Measurements from ENCODE around the gene ADAMTS15. TPM values are rescaled to one million over a fixed set of nuclear protein-coding genes. Genes with fewer than 3 reads are reported as not detected.

ADAMTS15 gene
- total RNA-seq, 4 donors from 2014 or later = 6.6 to 11.4 (median 10.3) TPM

DNA sequence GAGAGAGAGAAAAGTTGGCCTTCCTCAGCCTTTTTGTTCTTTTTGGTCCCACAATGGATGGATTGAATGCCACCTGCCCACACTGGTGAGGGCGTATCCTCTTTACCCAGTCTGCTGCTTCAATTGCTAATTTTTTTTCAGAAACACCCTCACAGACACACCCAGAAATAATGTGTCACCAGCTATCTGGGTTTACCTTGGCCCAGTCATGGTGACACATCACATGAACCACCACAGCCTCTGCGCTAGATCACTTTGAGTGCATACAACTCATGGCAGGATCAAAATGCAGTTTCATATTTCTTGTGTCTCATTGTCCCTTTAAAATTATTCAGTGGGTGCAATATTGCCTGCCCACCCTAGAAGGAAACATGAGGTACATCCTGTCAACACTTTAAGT, 63.3 kb downstream of the ADAMTS15 start:
- H3K9me3 ChIP-seq = no peaks in the 10 kb centered on the region
- H3K4me1 ChIP-seq = peaks cover 22 to 39% (median 31%) of the 10 kb centered on the region in 4 donors
- DNase-seq (ENCODE audit: extremely low spot score) = no peak
- H3K4me3 ChIP-seq = no peak overlapping the region
- TF ChIP-seq CTCF (IDR thresholded peaks at IDR 0.05) (no peak), POLR2A (IDR thresholded peaks at IDR 0.05; ENCODE audit: low read depth) (no peak), POLR2AphosphoS5 (IDR thresholded peaks at IDR 0.05) (no peak), EP300 (IDR thresholded peaks at IDR 0.05) (no peak)
- intact Hi-C loops (cut with DNase I) = no loop called here
- H3K27me3 ChIP-seq = no peaks in the 10 kb centered on the region
- WGBS = 85% methylated on average over 2 of the region's 2 CpGs
- no peak overlapping the region for H3K27ac ChIP-seq (replicated peaks in 1 of 4)
- H3K36me3 ChIP-seq = no peaks in the 10 kb centered on the region

GRCh38 chr11:130512662-130513061, 64.2 kb downstream of the ADAMTS15 start:
- intact Hi-C loops (cut with DNase I) = no loop called here
- no peak for DNase-seq (ENCODE audit: extremely low spot score)
- Histone ChIP-seq H3K4me1 (peaks cover 22 to 39% (median 31%) of the 10 kb centered on the region in 4 donors), H3K27me3 (no peaks in the 10 kb centered on the region), H3K9me3 (no peaks in the 10 kb centered on the region), H3K4me3 (no peak overlapping the region), H3K36me3 (no peaks in the 10 kb centered on the region), H3K27ac (replicated peaks in 1 of 4) (no peak overlapping the region)
- WGBS = 100% methylated on average over 1 of the region's 4 CpGs
- TF ChIP-seq EP300 (IDR thresholded peaks at IDR 0.05) = no peak
- no peak for TF ChIP-seq POLR2AphosphoS5 (IDR thresholded peaks at IDR 0.05)
- no peak for TF ChIP-seq CTCF (IDR thresholded peaks at IDR 0.05)
- no peak for TF ChIP-seq POLR2A (IDR thresholded peaks at IDR 0.05; ENCODE audit: low read depth)

DNA sequence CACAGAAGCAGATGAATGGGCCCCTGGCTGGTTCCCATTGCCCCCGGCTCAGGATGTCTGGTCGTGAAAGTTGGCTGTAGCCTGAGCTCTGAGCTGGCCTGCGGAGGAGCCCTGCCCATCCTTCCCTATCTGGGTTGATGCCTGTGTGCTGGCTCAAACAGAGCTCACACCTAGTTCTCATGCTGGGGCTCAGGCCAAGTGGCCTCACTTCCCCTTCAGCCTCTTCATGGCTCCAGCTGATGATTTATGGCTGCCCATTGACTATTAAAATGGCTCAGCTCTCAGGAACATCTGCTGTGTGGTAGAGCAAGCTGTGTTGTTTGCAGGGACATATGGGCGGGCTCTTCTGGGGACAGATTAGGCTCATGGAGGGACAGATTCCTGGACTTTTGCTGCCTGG, 64.7 kb downstream of the ADAMTS15 start:
- Histone ChIP-seq H3K27ac (replicated peaks in 1 of 4) (no peak overlapping the region), H3K9me3 (no peaks in the 10 kb centered on the region), H3K27me3 (no peaks in the 10 kb centered on the region), H3K36me3 (no peaks in the 10 kb centered on the region), H3K4me1 (peaks cover 22 to 39% (median 31%) of the 10 kb centered on the region in 4 donors), H3K4me3 (no peak overlapping the region)
- peak; percentile 90 for DNase-seq (ENCODE audit: extremely low spot score)
- WGBS = 13% methylated on average over 4 of the region's 4 CpGs
- intact Hi-C loops (cut with DNase I) = no loop called here
- no peak for TF ChIP-seq POLR2A (IDR thresholded peaks at IDR 0.05; ENCODE audit: low read depth)
- no peak for TF ChIP-seq CTCF (IDR thresholded peaks at IDR 0.05)
- TF ChIP-seq EP300 (IDR thresholded peaks at IDR 0.05) = no peak
- no peak for TF ChIP-seq POLR2AphosphoS5 (IDR thresholded peaks at IDR 0.05)

GRCh38 chr11:130514316-130514715, 65.9 kb downstream of the ADAMTS15 start:
- no peak for DNase-seq (ENCODE audit: extremely low spot score)
- H3K27me3 ChIP-seq = no peaks in the 10 kb centered on the region
- H3K36me3 ChIP-seq = no peaks in the 10 kb centered on the region
- no peak overlapping the region for H3K4me3 ChIP-seq
- TF ChIP-seq EP300 (IDR thresholded peaks at IDR 0.05) (no peak), POLR2AphosphoS5 (IDR thresholded peaks at IDR 0.05) (no peak), CTCF (IDR thresholded peaks at IDR 0.05) (no peak), POLR2A (IDR thresholded peaks at IDR 0.05; ENCODE audit: low read depth) (no peak)
- no peaks in the 10 kb centered on the region for H3K9me3 ChIP-seq
- peaks cover 22 to 39% (median 31%) of the 10 kb centered on the region in 4 donors for H3K4me1 ChIP-seq
- intact Hi-C loops (cut with DNase I) = no loop called here
- H3K27ac ChIP-seq (replicated peaks in 1 of 4) = no peak overlapping the region

DNA sequence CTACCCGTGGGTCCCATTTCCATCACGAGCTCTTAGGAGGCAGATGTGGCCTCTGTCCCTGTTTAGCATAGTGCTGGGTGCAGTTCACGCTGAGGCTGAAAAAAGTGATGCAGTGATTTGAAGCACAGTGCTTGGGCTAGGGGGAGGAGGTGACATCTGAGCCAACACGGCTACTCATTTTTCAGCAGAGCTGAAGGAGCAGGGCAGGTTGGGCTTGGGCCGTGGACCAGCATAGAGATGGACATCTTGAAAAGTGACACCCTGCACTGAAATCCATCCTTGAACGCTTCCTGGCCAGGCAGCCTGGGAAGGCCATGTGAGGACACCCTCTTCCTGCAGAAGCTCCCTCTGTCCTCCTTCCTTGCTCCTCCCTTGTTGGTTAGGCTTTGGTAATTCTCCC, 66.4 kb downstream of the ADAMTS15 start:
- Histone ChIP-seq H3K36me3 (no peaks in the 10 kb centered on the region), H3K9me3 (no peaks in the 10 kb centered on the region), H3K4me1 (peaks cover 19 to 38% (median 30%) of the 10 kb centered on the region in 4 donors), H3K4me3 (no peak overlapping the region), H3K27me3 (no peaks in the 10 kb centered on the region), H3K27ac (replicated peaks in 1 of 4) (no peak overlapping the region)
- WGBS = 96% methylated on average over 5 of the region's 6 CpGs
- DNase-seq (ENCODE audit: extremely low spot score) = no peak
- intact Hi-C loops (cut with DNase I) = no loop called here
- no peak for TF ChIP-seq EP300 (IDR thresholded peaks at IDR 0.05)
- TF ChIP-seq CTCF (IDR thresholded peaks at IDR 0.05) = no peak
- no peak for TF ChIP-seq POLR2AphosphoS5 (IDR thresholded peaks at IDR 0.05)
- TF ChIP-seq POLR2A (IDR thresholded peaks at IDR 0.05; ENCODE audit: low read depth) = no peak
